SK-N-SH (cell line): Measurements from ENCODE around the gene EP300. TPM values are rescaled to one million over a fixed set of nuclear protein-coding genes. Genes with fewer than 3 reads are reported as not detected.

Experiments used
- CTCF ChIA-PET: fragments of 300-600, 350-600 bp; formaldehyde crosslinking; extraction: SDS; loops from one replicate; lab custom pipeline; 2021; lab: Yijun Ruan, JAX
- POLR2A ChIA-PET: fragments of 350-600 bp; sonication (Branson Sonifier 250); formaldehyde crosslinking; extraction: SDS; loops from one replicate; lab custom pipeline; 2020; ENCODE audit warnings: antibody characterized with exemption, inconsistent platforms; lab: Yijun Ruan, JAX
- DNase-seq: peaks from one replicate; pipeline ENCODE4 v3.0.0; 2012
- H2AFZ ChIP-seq: fragments of 200-600 bp; sonication (generic); 2 replicates; pipeline ENCODE4 v1.8.1; 2016; ENCODE audit warnings: antibody characterized with exemption, mild to moderate bottlenecking, low read depth
- H3F3A ChIP-seq: fragments of 200-600 bp; sonication (generic); replicated peaks from 2 replicates; pipeline ENCODE3; 2016; ENCODE audit warnings: antibody characterized with exemption, mild to moderate bottlenecking; ENCODE audit not compliant: insufficient read depth
- H3K27ac ChIP-seq, 2 experiments: fragments of 200-500 bp in 1 of 2; fragments of 200-600 bp in 1 of 2; sonication (Bioruptor generic) in 1 of 2; sonication (generic), shearing (Covaris generic) in 1 of 2; 2 replicates each; pipeline versions ENCODE4 v1.5.1 to v1.6.1; 2014 to 2016; ENCODE audit warnings: low read depth in 2 of 2, inconsistent platforms in 1 of 2, low read length in 1 of 2, mild to moderate bottlenecking in 1 of 2, mixed read lengths in 1 of 2
- H3K27me3 ChIP-seq: fragments of 200-600 bp; sonication (generic), shearing (Covaris generic); 2 replicates; pipeline ENCODE4 v1.6.1; 2016; ENCODE audit warnings: mixed run types; ENCODE audit not compliant: insufficient read depth
- H3K36me3 ChIP-seq, 2 experiments: fragments of 200-500 bp in 1 of 2; fragments of 200-600 bp in 1 of 2; sonication (Bioruptor generic) in 1 of 2; sonication (generic) in 1 of 2; replicated peaks in 1 of 2; 2 replicates each; pipeline versions ENCODE3 to v1.5.1; 2014 to 2016; ENCODE audit warnings: low read length in 1 of 2, mild to moderate bottlenecking in 1 of 2; ENCODE audit not compliant: insufficient read depth in 2 of 2, control insufficient read depth in 1 of 2
- H3K4me1 ChIP-seq, 2 experiments: fragments of 200-500 bp in 1 of 2; fragments of 200-600 bp in 1 of 2; sonication (Bioruptor generic) in 1 of 2; sonication (generic), shearing (Covaris generic) in 1 of 2; 2 replicates each; pipeline versions ENCODE4 v1.5.1 to v1.6.1; 2014 to 2016; ENCODE audit warnings: low read depth in 1 of 2, low read length in 1 of 2, mixed run types in 1 of 2; ENCODE audit not compliant: insufficient read depth in 2 of 2, control insufficient read depth in 1 of 2
- H3K4me2 ChIP-seq: fragments of 200-600 bp; sonication (generic), shearing (Covaris generic); 2 replicates; pipeline ENCODE4 v1.6.1; 2017; ENCODE audit warnings: mixed run types
- H3K4me3 ChIP-seq, 2 experiments: fragments of 200-500 bp in 1 of 2; fragments of 200-600 bp in 1 of 2; sonication (Bioruptor generic) in 1 of 2; sonication (generic), shearing (Covaris generic) in 1 of 2; 2 replicates each; pipeline versions ENCODE4 v1.5.1 to v1.8.1; 2014 to 2016; ENCODE audit warnings: low read depth in 2 of 2, inconsistent platforms in 1 of 2, low read length in 1 of 2, mild to moderate bottlenecking in 1 of 2, mixed read lengths in 1 of 2, moderate library complexity in 1 of 2
- H3K79me2 ChIP-seq: fragments of 200-600 bp; sonication (generic); 2 replicates; pipeline ENCODE4 v1.8.1; 2017; ENCODE audit warnings: mild to moderate bottlenecking; ENCODE audit not compliant: insufficient read depth
- H3K9ac ChIP-seq: fragments of 200-600 bp; sonication (generic); 2 replicates; pipeline ENCODE4 v1.6.1; 2017; ENCODE audit warnings: mixed run types
- H3K9me2 ChIP-seq: fragments of 200-600 bp; sonication (generic); 2 replicates; pipeline ENCODE4 v1.6.1; 2017; ENCODE audit warnings: mixed run types
- H3K9me3 ChIP-seq: fragments of 200-600 bp; sonication (generic); 2 replicates; pipeline ENCODE4 v1.6.1; 2017; ENCODE audit warnings: mixed run types, mild to moderate bottlenecking, moderate library complexity
- H4K20me1 ChIP-seq: fragments of 200-600 bp; sonication (generic); 2 replicates; pipeline ENCODE4 v1.6.1; 2017; ENCODE audit warnings: mild to moderate bottlenecking, mixed run types; ENCODE audit not compliant: insufficient read depth
- ELF1 ChIP-seq: IDR thresholded peaks from 2 replicates; pipeline ENCODE4 v1.4.0; 2012
- EP300 ChIP-seq, 2 experiments: IDR thresholded peaks; 2 replicates each; pipeline versions ENCODE4 v1.4.0 to v1.6.1; 2012; ENCODE audit warnings: borderline replicate concordance in 1 of 2, low read depth in 1 of 2, low read length in 1 of 2
- EZH2phosphoT487 ChIP-seq: fragments of 200-600 bp; sonication (generic); IDR thresholded peaks from 2 replicates; pipeline ENCODE4 v1.6.1; 2017; ENCODE audit warnings: low read depth, mixed run types, mild to moderate bottlenecking, antibody characterized with exemption, moderate library complexity, borderline replicate concordance
- FOSL2 ChIP-seq: IDR thresholded peaks from 2 replicates; pipeline ENCODE4 v1.4.0; 2012; ENCODE audit warnings: low read depth, mild to moderate bottlenecking, moderate library complexity, borderline replicate concordance
- FOXM1 ChIP-seq: IDR thresholded peaks from 2 replicates; pipeline ENCODE4 v1.4.0; 2012; ENCODE audit warnings: low read depth, mild to moderate bottlenecking
- GABPA ChIP-seq: IDR thresholded peaks from 2 replicates; pipeline ENCODE4 v1.4.0; 2012; ENCODE audit warnings: low read depth, mild to moderate bottlenecking
- GATA2 ChIP-seq: sonication (generic); formaldehyde crosslinking; IDR thresholded peaks from 2 replicates; pipeline ENCODE4 v1.5.0; 2020; ENCODE audit warnings: mild to moderate bottlenecking, missing genetic modification reagents
- MEF2A ChIP-seq: IDR thresholded peaks from 2 replicates; pipeline ENCODE4 v1.4.0; 2012; ENCODE audit warnings: low read depth, borderline replicate concordance
- MXI1 ChIP-seq: IDR thresholded peaks from 2 replicates; pipeline ENCODE4 v1.6.1; 2012; ENCODE audit warnings: mild to moderate bottlenecking, low read depth, low read length, improper control_type of control experiment
- NRF1 ChIP-seq: IDR thresholded peaks from 2 replicates; pipeline ENCODE4 v1.6.1; 2012; ENCODE audit warnings: low read depth, mild to moderate bottlenecking, low read length
- POLR2AphosphoS5 ChIP-seq: IDR thresholded peaks from 2 replicates; pipeline ENCODE4 v1.6.1; 2012; ENCODE audit warnings: low read depth, low read length
- RXRA ChIP-seq: IDR thresholded peaks from 2 replicates; pipeline ENCODE4 v1.4.0; 2012; ENCODE audit warnings: low read depth, mild to moderate bottlenecking, borderline replicate concordance
- SMC3 ChIP-seq: IDR thresholded peaks from 2 replicates; pipeline ENCODE4 v1.6.1; 2012; ENCODE audit warnings: low read depth, low read length, improper control_type of control experiment
- TAF1 ChIP-seq: IDR thresholded peaks from 2 replicates; pipeline ENCODE4 v1.6.1; 2012; ENCODE audit warnings: low read depth, mild to moderate bottlenecking, low read length, moderate library complexity, borderline replicate concordance
- YY1 ChIP-seq: IDR thresholded peaks from 2 replicates; pipeline ENCODE4 v1.4.0; 2012; ENCODE audit warnings: low read depth, mild to moderate bottlenecking
- WGBS: methylation state at CpG from one replicate; pipeline ENCODE4 v1.1.6; 2017; ENCODE audit warnings: low lambda C conversion rate; 5-methylcytosine and 5-hydroxymethylcytosine counted together
- polyA plus RNA-seq, 3 experiments: library from polyadenylated mRNA; depleted of rRNA; stranded (reverse); fragments of >200 nt; gene quantifications; 2 replicates each; pipeline ENCODE4 v1.2.3, GENCODE V29; 2012
- TF ChIP-seq, protein P1 (sequence below): IDR thresholded peaks from 2 replicates; pipeline ENCODE4 v1.4.0; 2012; ENCODE audit warnings: low read depth
- TF ChIP-seq, protein P2 (sequence below): fragments of 150-350 bp; IDR thresholded peaks from 2 replicates; pipeline ENCODE4 v1.6.1; 2016; ENCODE audit warnings: mild to moderate bottlenecking, low read depth, low read length
- TF ChIP-seq, protein P3 (sequence below): fragments of 200-600 bp; sonication (generic); IDR thresholded peaks from 2 replicates; pipeline ENCODE4 v1.6.1; 2017; ENCODE audit warnings: antibody characterized with exemption, mild to moderate bottlenecking, moderate library complexity
- TF ChIP-seq, protein P4 (sequence below): IDR thresholded peaks from 2 replicates; pipeline ENCODE4 v1.4.0; 2012; ENCODE audit warnings: low read depth, borderline replicate concordance

The EP300 gene
- polyA plus RNA-seq, 1 of the 3 experiments (the other 2 are of a cell fraction), result 7.1 TPM

DNA sequence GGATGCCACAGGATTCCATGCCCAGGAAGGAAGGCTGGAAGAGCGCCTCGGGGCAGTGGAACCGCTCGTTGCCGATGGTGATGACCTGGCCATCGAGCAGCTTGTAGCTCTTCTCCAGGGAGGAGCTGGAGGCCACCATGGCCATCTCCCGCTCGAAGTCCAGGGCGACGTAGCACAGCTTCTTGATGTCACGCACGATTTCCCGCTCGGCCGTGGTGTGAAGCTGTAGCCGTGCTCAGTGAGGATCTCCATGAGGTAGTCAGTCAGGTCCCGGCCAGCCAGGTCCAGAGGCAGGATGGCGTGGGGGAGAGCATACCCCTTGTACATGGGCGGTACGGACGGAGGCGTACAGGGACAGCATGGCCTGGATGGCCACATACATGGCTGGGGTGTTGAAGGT, 17.9 kb upstream of the EP300 start:
- CTCF ChIA-PET, result no interaction called here
- no peaks in the 10 kb centered on the region for H3K27me3 ChIP-seq
- no peak overlapping the region for H3K27ac ChIP-seq
- no peaks in the 10 kb centered on the region for H4K20me1 ChIP-seq
- TF ChIP-seq FOSL2 (no peak), GATA2 (CRISPR knock-in tag) (no peak), EP300 (IDR thresholded peaks at IDR 0.05; ENCODE audit: borderline replicate concordance in 1 of 2, low read depth in 1 of 2, low read length in 1 of 2) (no peak)
- no peak overlapping the region for H3K4me3 ChIP-seq
- H3K9me2 ChIP-seq, result no peaks in the 10 kb centered on the region
- no peak overlapping the region for H3K9ac ChIP-seq
- WGBS, result no CpG with 5 or more reads among the region's 22 CpGs
- DNase-seq, result no peak
- H3K79me2 ChIP-seq, result no peaks in the 10 kb centered on the region
- POLR2A ChIA-PET, result no interaction called here
- H3K4me2 ChIP-seq, result no peak overlapping the region
- no peaks in the 10 kb centered on the region for H3K36me3 ChIP-seq
- no peak overlapping the region for H2AFZ ChIP-seq
- H3F3A ChIP-seq, result no peaks in the 10 kb centered on the region
- H3K4me1 ChIP-seq, result no peaks in the 10 kb centered on the region
- H3K9me3 ChIP-seq, result no peaks in the 10 kb centered on the region

DNA sequence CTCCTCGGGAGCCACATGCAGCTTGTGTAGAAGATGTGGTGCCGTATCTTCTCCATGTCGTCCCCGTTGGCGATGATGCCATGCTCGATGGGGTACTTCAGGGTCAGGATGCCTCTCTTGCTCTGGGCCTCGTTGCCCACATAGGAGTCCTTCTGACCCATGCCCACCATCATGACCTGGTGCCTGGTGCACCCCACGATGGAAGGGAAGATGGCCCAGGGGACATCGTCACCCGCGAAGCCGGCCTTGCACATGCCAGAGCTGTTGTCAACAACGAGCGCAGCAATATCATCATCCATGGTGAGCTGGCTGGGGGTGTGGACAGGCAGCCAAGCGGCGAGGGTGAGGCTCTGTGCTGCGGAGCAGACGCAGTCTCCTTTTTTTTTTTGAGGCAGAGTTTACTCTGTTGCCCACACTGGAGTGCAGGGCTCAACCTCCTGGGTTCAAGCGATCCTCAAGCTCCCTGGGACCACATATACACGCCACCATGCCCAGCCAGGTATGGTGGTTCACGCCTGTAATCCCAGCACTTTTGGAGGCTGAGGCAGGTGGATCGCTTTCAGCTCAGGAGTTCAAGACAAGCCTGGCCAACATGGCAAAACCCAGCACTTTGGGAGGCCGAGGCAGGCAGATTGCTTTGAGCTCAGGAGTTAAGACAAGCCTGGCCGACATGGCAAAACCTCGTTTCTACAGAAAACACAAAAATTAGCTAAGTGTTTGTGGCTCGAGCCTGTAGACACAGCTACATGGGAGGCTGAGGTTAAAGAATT, 17.3 kb upstream of the EP300 start:
- Histone ChIP-seq H3K4me1 (no peaks in the 10 kb centered on the region), H3K27me3 (no peaks in the 10 kb centered on the region), H3K9me2 (no peaks in the 10 kb centered on the region), H3K79me2 (no peaks in the 10 kb centered on the region), H3F3A (no peaks in the 10 kb centered on the region), H3K36me3 (no peaks in the 10 kb centered on the region), H3K9me3 (no peaks in the 10 kb centered on the region), H2AFZ (no peak overlapping the region), H3K4me3 (no peak overlapping the region), H3K27ac (no peak overlapping the region), H3K9ac (no peak overlapping the region), H3K4me2 (no peak overlapping the region), H4K20me1 (no peaks in the 10 kb centered on the region)
- no peak for DNase-seq
- TF ChIP-seq TAF1 (no peak), YY1 (no peak), POLR2AphosphoS5 (no peak), EZH2phosphoT487 (no peak), ELF1 (no peak), FOXM1 (no peak), FOSL2 (no peak), GABPA (no peak), SMC3 (no peak), RXRA (no peak), MXI1 (no peak), MEF2A (no peak), NRF1 (no peak)
- TF ChIP-seq, protein P1, sequence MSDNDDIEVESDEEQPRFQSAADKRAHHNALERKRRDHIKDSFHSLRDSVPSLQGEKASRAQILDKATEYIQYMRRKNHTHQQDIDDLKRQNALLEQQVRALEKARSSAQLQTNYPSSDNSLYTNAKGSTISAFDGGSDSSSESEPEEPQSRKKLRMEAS, result no peak
- TF ChIP-seq, protein P2, sequence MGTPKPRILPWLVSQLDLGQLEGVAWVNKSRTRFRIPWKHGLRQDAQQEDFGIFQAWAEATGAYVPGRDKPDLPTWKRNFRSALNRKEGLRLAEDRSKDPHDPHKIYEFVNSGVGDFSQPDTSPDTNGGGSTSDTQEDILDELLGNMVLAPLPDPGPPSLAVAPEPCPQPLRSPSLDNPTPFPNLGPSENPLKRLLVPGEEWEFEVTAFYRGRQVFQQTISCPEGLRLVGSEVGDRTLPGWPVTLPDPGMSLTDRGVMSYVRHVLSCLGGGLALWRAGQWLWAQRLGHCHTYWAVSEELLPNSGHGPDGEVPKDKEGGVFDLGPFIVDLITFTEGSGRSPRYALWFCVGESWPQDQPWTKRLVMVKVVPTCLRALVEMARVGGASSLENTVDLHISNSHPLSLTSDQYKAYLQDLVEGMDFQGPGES, result no peak
- TF ChIP-seq, protein P3, sequence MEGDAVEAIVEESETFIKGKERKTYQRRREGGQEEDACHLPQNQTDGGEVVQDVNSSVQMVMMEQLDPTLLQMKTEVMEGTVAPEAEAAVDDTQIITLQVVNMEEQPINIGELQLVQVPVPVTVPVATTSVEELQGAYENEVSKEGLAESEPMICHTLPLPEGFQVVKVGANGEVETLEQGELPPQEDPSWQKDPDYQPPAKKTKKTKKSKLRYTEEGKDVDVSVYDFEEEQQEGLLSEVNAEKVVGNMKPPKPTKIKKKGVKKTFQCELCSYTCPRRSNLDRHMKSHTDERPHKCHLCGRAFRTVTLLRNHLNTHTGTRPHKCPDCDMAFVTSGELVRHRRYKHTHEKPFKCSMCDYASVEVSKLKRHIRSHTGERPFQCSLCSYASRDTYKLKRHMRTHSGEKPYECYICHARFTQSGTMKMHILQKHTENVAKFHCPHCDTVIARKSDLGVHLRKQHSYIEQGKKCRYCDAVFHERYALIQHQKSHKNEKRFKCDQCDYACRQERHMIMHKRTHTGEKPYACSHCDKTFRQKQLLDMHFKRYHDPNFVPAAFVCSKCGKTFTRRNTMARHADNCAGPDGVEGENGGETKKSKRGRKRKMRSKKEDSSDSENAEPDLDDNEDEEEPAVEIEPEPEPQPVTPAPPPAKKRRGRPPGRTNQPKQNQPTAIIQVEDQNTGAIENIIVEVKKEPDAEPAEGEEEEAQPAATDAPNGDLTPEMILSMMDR, result no peak
- TF ChIP-seq, protein P4, sequence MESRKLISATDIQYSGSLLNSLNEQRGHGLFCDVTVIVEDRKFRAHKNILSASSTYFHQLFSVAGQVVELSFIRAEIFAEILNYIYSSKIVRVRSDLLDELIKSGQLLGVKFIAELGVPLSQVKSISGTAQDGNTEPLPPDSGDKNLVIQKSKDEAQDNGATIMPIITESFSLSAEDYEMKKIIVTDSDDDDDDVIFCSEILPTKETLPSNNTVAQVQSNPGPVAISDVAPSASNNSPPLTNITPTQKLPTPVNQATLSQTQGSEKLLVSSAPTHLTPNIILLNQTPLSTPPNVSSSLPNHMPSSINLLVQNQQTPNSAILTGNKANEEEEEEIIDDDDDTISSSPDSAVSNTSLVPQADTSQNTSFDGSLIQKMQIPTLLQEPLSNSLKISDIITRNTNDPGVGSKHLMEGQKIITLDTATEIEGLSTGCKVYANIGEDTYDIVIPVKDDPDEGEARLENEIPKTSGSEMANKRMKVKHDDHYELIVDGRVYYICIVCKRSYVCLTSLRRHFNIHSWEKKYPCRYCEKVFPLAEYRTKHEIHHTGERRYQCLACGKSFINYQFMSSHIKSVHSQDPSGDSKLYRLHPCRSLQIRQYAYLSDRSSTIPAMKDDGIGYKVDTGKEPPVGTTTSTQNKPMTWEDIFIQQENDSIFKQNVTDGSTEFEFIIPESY, result no peak
- POLR2A ChIA-PET, result no interaction called here
- WGBS, result 93% methylated on average over 18 of the region's 26 CpGs
- CTCF ChIA-PET, result no interaction called here
